Keratinocyte (primary cell): ENCODE results near the gene PER2.

ENCODE experiments used
- EZH2 ChIP-seq: IDR thresholded peaks from one replicate; pipeline ENCODE4 v1.6.1; 2012; ENCODE audit warnings: inconsistent platforms, mild to moderate bottlenecking, low read length, moderate library complexity
- TF ChIP-seq, protein P1 (sequence below), 3 experiments: IDR thresholded peaks in 1 of 3; conservative IDR thresholded peaks in 1 of 3; optimal IDR thresholded peaks in 1 of 3; 2 replicates in 2 of 3; 3 replicates in 1 of 3; pipeline versions ENCODE3 to v1.5.1; 2011; ENCODE audit warnings: low read length in 3 of 3, mild to moderate bottlenecking in 3 of 3, moderate library complexity in 2 of 3, control low read depth in 1 of 3, inconsistent platforms in 1 of 3; ENCODE audit not compliant: insufficient read depth in 2 of 3; ENCODE audit errors: extremely low read depth in 1 of 3

DNA sequence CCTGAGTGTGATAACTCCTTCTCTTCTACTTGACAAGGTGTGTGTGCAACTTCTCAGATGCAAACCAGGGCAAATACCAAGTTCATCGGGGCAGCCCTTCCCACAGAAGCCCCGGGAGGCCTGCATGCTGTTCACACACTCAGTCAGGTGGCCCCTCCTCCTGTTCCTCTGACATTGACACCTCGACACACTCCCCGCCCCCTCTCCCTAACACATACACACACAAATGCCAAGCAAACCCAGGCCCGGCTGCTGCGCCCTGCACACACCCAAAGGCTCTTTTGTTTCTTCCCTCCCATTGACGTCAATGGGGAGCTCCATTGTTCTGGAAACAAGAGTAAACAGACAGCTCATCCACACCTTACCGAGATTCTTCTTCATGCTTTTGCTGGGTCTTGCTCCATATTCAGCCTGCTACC, 1.7 kb upstream of the PER2 start:
- TF ChIP-seq, protein P1, sequence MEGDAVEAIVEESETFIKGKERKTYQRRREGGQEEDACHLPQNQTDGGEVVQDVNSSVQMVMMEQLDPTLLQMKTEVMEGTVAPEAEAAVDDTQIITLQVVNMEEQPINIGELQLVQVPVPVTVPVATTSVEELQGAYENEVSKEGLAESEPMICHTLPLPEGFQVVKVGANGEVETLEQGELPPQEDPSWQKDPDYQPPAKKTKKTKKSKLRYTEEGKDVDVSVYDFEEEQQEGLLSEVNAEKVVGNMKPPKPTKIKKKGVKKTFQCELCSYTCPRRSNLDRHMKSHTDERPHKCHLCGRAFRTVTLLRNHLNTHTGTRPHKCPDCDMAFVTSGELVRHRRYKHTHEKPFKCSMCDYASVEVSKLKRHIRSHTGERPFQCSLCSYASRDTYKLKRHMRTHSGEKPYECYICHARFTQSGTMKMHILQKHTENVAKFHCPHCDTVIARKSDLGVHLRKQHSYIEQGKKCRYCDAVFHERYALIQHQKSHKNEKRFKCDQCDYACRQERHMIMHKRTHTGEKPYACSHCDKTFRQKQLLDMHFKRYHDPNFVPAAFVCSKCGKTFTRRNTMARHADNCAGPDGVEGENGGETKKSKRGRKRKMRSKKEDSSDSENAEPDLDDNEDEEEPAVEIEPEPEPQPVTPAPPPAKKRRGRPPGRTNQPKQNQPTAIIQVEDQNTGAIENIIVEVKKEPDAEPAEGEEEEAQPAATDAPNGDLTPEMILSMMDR (optimal IDR thresholded peaks at IDR 0.05 in 1 of 3, IDR thresholded peaks at IDR 0.05 in 1 of 3, conservative IDR thresholded peaks at IDR 0.05 in 1 of 3; ENCODE audit: extremely low read depth in 1 of 3, insufficient read depth in 2 of 3, low read length in 3 of 3): no peak
- TF ChIP-seq EZH2: no peak
